Endodermal cell (in vitro differentiated cells): ENCODE results near the gene ATP1A1. TPM values are rescaled to one million over a fixed set of nuclear protein-coding genes. Genes with fewer than 3 reads are reported as not detected.

ENCODE experiments used
- DNase-seq: peaks from one replicate; pipeline ENCODE4 v3.0.0-alpha.2; 2017
- H3K27ac ChIP-seq: 2 replicates; pipeline ENCODE4 v1.5.1; 2013; ENCODE audit warnings: mild to moderate bottlenecking, low read depth, low read length, moderate library complexity
- H3K27me3 ChIP-seq: 2 replicates; pipeline ENCODE4 v1.6.1; 2013; ENCODE audit warnings: mild to moderate bottlenecking, low read length, moderate library complexity; ENCODE audit not compliant: insufficient read depth, control insufficient read depth, poor library complexity, severe bottlenecking
- H3K36me3 ChIP-seq: 2 replicates; pipeline ENCODE4 v1.7.0; 2013; ENCODE audit warnings: mild to moderate bottlenecking, low read length, moderate library complexity; ENCODE audit not compliant: control insufficient read depth, insufficient read depth
- H3K4me1 ChIP-seq: one replicate; pipeline ENCODE4 v1.7.0; 2013; ENCODE audit warnings: low read length; ENCODE audit not compliant: control insufficient read depth, insufficient read depth
- H3K4me3 ChIP-seq: 2 replicates; pipeline ENCODE4 v1.5.1; 2013; ENCODE audit warnings: mild to moderate bottlenecking, low read length, moderate library complexity
- H3K9ac ChIP-seq: 2 replicates; pipeline ENCODE4 v1.6.1; 2013; ENCODE audit warnings: mild to moderate bottlenecking, low read length, moderate library complexity; ENCODE audit not compliant: poor library complexity, severe bottlenecking; ENCODE audit errors: extremely low read depth
- H3K9me3 ChIP-seq: 2 replicates; pipeline ENCODE4 v1.6.1; 2013; ENCODE audit warnings: mild to moderate bottlenecking, low read length, moderate library complexity; ENCODE audit not compliant: control insufficient read depth
- H3K27ac Mint-ChIP-seq: 2 replicates; pipeline ENCODE4 v1.8.0; 2020; ENCODE audit warnings: mixed read lengths
- H3K27me3 Mint-ChIP-seq: 2 replicates; pipeline ENCODE4 v1.8.0; 2021; ENCODE audit warnings: mild to moderate bottlenecking, mixed read lengths; ENCODE audit not compliant: insufficient read depth
- H3K36me3 Mint-ChIP-seq: 2 replicates; pipeline ENCODE4 v1.8.0; 2020; ENCODE audit warnings: low read depth, mixed read lengths
- H3K4me1 Mint-ChIP-seq: 2 replicates; pipeline ENCODE4 v1.8.0; 2020; ENCODE audit warnings: mixed read lengths
- H3K4me3 Mint-ChIP-seq: 2 replicates; pipeline ENCODE4 v1.8.0; 2020; ENCODE audit warnings: mild to moderate bottlenecking, moderate library complexity, mixed read lengths
- H3K9me3 Mint-ChIP-seq: 2 replicates; pipeline ENCODE4 v1.8.0; 2020; ENCODE audit warnings: mild to moderate bottlenecking, mixed read lengths
- WGBS, 2 experiments: methylation state at CpG; one replicate each; pipeline versions ENCODE4 v1.1.5 to v1.1.7; 2013; ENCODE audit warnings: missing lambda C conversion rate in 2 of 2, mixed read lengths in 1 of 2; ENCODE audit not compliant: insufficient coverage in 1 of 2, insufficient read length in 1 of 2; 5-methylcytosine and 5-hydroxymethylcytosine counted together
- long read RNA-seq, 4 experiments: library from polyadenylated mRNA in 2 of 4; library from RNA in 1 of 4; library from capped mRNA in 1 of 4; stranded (forward) in 3 of 4; unstranded in 1 of 4; transcript quantifications; one replicate each; pipeline ENCODE4 v2.0.0, GENCODE V29; 2020 to 2021; ENCODE audit warnings: inconsistent platforms in 1 of 4
- polyA plus RNA-seq, 2 experiments: library from polyadenylated mRNA; stranded (reverse); fragments of 50-300 nt; gene quantifications; one replicate each; pipeline ENCODE4 v1.2.3, GENCODE V29; 2013
- total RNA-seq, 2 donors: library from RNA; stranded (reverse); fragmentation: NEBNext Ultra II Directional in 1 of 2; extraction: Animal tissue kit (Norgen Biotek cat#: 25700) in 1 of 2; gene quantifications; 2 replicates in 1 of 2; 3 replicates in 1 of 2; pipeline ENCODE4 v1.2.1, GENCODE V29; 2021
- TF ChIP-seq, protein P1 (sequence below): fragments of 200-600 bp; sonication (generic); conservative IDR thresholded peaks from 2 replicates; pipeline ENCODE4 v1.5.0; 2021; ENCODE audit warnings: antibody characterized with exemption, mild to moderate bottlenecking

The ATP1A1 gene
- 100 to 1,000 TPM; 359 to 398 TPM for total RNA-seq
- 224 TPM for polyA plus RNA-seq (2013, experiment 1 of 2)
- 222 TPM for polyA plus RNA-seq (2013, experiment 2 of 2)
- long read RNA-seq, experiment 1, transcript ATP1A1-201 (23 exons, 3,654 nt), result major isoform, 52 of 164 reads
- long read RNA-seq, experiment 1, partial matches to known transcripts, result 80 of 164 reads
- long read RNA-seq, experiment 1, other reads (novel, unspliced or antisense), result 32 of 164 reads
- long read RNA-seq, experiment 2, transcript ATP1A1-208 (3 exons, 1,728 nt), result minor isoform, 7 of 1,090 reads
- long read RNA-seq, experiment 2, transcript ATP1A1-201 (23 exons, 3,654 nt), result major isoform, 919 of 1,090 reads
- long read RNA-seq, experiment 2, partial matches to known transcripts, result 130 of 1,090 reads
- long read RNA-seq, experiment 2, other reads (novel, unspliced or antisense), result 28 of 1,090 reads
- long read RNA-seq, experiment 3, transcript ATP1A1-201 (23 exons, 3,654 nt), result major isoform, 653 of 762 reads
- long read RNA-seq, experiment 3, transcript ATP1A1-211 (23 exons, 3,763 nt), result minor isoform, 6 of 762 reads
- long read RNA-seq, experiment 3, partial matches to known transcripts, result 65 of 762 reads
- long read RNA-seq, experiment 3, other reads (novel, unspliced or antisense), result 32 of 762 reads
- long read RNA-seq, experiment 4, partial matches to known transcripts, result 116 of 121 reads
- long read RNA-seq, experiment 4, other reads (novel, unspliced or antisense), result 2 of 121 reads

DNA sequence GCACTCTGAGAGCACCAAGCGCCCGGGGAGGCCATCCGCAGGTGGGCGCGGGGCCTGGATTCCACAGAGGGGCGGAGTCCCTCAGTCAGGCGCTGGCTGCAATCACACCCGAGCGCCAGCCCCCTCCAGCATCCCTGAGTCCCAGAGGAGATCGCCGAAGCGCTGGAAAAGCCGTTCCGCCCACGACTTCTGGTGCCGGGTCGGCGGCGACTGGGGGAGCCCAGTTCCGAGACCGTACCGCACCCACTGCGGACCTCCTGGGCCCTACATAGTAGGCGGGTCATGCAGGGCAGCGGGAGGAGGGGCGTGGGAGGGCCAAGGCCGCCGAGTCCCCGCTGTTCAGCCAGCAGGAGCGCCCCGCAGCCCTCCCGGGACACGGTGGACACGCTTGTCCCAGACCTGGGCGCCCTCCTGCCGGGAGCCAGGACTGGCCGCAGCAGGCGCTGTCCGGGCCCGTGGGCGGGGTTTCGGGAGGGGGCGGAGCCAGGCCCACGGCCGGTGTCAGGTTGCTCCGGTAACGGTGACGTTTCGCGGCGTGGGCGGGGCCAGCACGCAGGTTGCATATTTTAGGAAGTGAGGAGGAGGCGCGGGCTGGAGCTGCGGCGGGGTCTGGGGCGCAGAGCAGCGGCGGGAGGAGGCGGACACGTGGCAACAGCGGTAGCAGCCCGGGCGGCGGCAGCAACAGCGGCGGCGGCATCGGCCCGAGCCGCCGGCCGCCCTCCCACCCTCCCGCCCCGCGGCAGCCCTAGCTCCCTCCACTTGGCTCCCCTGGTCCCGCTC is at the start of gene ATP1A1:
TSS of gene ATP1A1 (plus strand) at position 594 of the 780 bp plus-strand sequence. CDS start 268 bp downstream, outside the sequence.
- TF ChIP-seq, protein P1, sequence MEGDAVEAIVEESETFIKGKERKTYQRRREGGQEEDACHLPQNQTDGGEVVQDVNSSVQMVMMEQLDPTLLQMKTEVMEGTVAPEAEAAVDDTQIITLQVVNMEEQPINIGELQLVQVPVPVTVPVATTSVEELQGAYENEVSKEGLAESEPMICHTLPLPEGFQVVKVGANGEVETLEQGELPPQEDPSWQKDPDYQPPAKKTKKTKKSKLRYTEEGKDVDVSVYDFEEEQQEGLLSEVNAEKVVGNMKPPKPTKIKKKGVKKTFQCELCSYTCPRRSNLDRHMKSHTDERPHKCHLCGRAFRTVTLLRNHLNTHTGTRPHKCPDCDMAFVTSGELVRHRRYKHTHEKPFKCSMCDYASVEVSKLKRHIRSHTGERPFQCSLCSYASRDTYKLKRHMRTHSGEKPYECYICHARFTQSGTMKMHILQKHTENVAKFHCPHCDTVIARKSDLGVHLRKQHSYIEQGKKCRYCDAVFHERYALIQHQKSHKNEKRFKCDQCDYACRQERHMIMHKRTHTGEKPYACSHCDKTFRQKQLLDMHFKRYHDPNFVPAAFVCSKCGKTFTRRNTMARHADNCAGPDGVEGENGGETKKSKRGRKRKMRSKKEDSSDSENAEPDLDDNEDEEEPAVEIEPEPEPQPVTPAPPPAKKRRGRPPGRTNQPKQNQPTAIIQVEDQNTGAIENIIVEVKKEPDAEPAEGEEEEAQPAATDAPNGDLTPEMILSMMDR, result no peak
- H3K36me3 ChIP-seq, result no peaks in the 10 kb centered on the region
- 1 to 7% methylated on average over 6 to 78 of the region's 78 CpGs for WGBS, 2 experiments
- H3K9me3 ChIP-seq, result no peaks in the 10 kb centered on the region
- peak within 1 kb of the TSS; percentile 73 for H3K9ac ChIP-seq
- peak; percentile 99 for DNase-seq
- Mint-ChIP-seq H3K27ac (peak within 1 kb of the TSS; percentile 93), H3K4me3 (peak within 1 kb of the TSS; percentile 92), H3K36me3 (no peaks in the 10 kb centered on the region), H3K4me1 (peaks cover 36% of the 10 kb centered on the region), H3K27me3 (peaks cover 29% of the 10 kb centered on the region), H3K9me3 (no peaks in the 10 kb centered on the region)
- peak within 1 kb of the TSS; percentile 97 for H3K4me3 ChIP-seq
- H3K4me1 ChIP-seq, result peaks cover 11% of the 10 kb centered on the region
- peak within 1 kb of the TSS; percentile 82 for H3K27ac ChIP-seq
- H3K27me3 ChIP-seq, result peaks cover 12% of the 10 kb centered on the region

DNA sequence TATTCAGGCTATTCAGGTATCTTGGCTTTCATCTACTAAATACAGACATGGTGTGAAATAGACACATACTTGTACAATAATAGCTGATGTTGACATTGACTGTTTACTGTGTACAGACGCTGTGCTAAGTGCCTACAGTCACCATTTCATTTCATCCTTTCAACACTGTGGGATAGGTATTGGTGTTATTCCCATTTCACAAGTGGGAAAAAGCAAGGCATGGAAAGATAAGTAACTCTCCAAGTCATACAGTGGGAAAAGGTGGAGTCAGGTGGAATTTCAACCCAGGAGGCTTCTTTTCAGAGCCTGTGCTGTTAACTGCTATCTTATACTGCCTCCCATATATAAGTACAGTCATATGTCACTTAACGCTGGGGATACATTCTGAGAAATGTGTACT is 49.6 kb upstream of the ATP1A1 start:
- H3K27me3 Mint-ChIP-seq, result no peaks in the 10 kb centered on the region
- no peaks in the 10 kb centered on the region for H3K9me3 Mint-ChIP-seq
- WGBS, 2 experiments, result 85% methylated on average over 2 of the region's 2 CpGs; no CpG with 5 or more reads in 1 of the 2 experiments
- H3K4me1 ChIP-seq, result no peaks in the 10 kb centered on the region
- H3K4me1 Mint-ChIP-seq, result peaks cover 17% of the 10 kb centered on the region
- no peaks in the 10 kb centered on the region for H3K9me3 ChIP-seq
- H3K9ac ChIP-seq, result no peak overlapping the region
- no peaks in the 10 kb centered on the region for H3K27me3 ChIP-seq
- H3K36me3 ChIP-seq, result no peaks in the 10 kb centered on the region
- H3K4me3 ChIP-seq, result no peak overlapping the region
- no peak for DNase-seq
- H3K36me3 Mint-ChIP-seq, result no peaks in the 10 kb centered on the region
- H3K27ac ChIP-seq, result no peak overlapping the region
- no peak overlapping the region for H3K27ac Mint-ChIP-seq
- no peak overlapping the region for H3K4me3 Mint-ChIP-seq
- TF ChIP-seq, protein P1, result no peak

DNA sequence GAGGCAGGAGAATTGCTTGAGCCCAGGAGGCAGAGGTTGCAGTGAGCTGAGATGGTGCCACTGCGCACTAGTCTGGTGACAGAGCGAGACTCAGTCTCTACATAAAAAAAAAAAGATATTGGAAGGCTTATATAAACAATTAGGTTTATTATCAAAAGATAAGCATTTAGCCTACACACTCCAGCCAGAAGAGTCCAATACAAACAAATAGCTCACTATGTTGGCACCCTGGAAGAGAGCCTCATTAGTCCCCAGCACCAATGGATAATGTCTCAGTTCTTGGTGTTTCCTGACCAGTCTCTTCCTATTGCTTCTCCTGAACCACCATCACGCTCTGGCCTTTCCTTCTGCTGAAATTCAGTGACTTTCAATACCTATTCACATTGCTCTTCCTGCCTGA is 48.6 kb upstream of the ATP1A1 start:
- no peak overlapping the region for H3K4me3 Mint-ChIP-seq
- H3K4me1 ChIP-seq, result no peaks in the 10 kb centered on the region
- H3K27ac Mint-ChIP-seq, result no peak overlapping the region
- WGBS, 2 experiments, result 98 to 100% methylated on average over 1 to 3 of the region's 3 CpGs
- H3K27ac ChIP-seq, result no peak overlapping the region
- H3K9ac ChIP-seq, result no peak overlapping the region
- H3K4me1 Mint-ChIP-seq, result peaks cover 17% of the 10 kb centered on the region
- H3K36me3 Mint-ChIP-seq, result no peaks in the 10 kb centered on the region
- H3K9me3 ChIP-seq, result no peaks in the 10 kb centered on the region
- TF ChIP-seq, protein P1, result no peak
- no peaks in the 10 kb centered on the region for H3K9me3 Mint-ChIP-seq
- H3K27me3 Mint-ChIP-seq, result no peaks in the 10 kb centered on the region
- no peaks in the 10 kb centered on the region for H3K36me3 ChIP-seq
- DNase-seq, result no peak
- H3K4me3 ChIP-seq, result no peak overlapping the region
- H3K27me3 ChIP-seq, result no peaks in the 10 kb centered on the region
